GM13976 (cell line): ENCODE results near the gene RAB35.

Experiments
- DNase-seq: peaks from one replicate; pipeline ENCODE4 v3.0.0; 2012; ENCODE audit warnings: low spot score
- in situ Hi-C: fragments of 300-500 bp; cut with MboI; formaldehyde crosslinking; loops from one replicate; pipeline ENCODE4 v1.12.0; 2022; ENCODE audit warnings: low sequenced_read_pairs, mixed read lengths, inconsistent platforms; ENCODE audit not compliant: unreplicated experiment
- TF ChIP-seq, protein P1 (sequence below): IDR thresholded peaks from 2 replicates; pipeline ENCODE4 v1.5.1; 2012; ENCODE audit warnings: borderline replicate concordance, mild to moderate bottlenecking; ENCODE audit not compliant: insufficient read depth; ENCODE audit errors: extremely low read depth, missing control alignments, control extremely low read depth

RAB35 gene

DNA sequence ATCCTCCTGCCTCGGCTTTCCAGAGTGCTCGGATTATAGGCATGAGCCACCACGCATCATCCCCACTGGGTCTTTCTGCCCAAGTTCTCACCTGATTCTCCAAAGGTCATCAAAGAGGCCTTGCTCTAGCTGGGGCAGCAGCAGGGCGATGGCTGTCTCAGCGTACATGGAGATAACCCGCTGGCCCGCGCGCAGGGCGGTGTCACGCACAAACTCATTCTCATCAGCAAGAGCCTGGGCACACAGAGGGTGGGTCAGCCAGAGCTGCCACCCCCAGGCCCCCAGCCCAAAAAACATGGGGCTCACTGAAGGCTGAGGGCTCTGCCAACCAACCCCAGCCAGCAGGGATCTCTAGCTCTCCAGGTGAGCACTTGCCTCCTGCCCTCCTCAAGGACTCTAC lies 27.7 kb upstream of the RAB35 start:
- no peak for DNase-seq
- TF ChIP-seq, protein P1, sequence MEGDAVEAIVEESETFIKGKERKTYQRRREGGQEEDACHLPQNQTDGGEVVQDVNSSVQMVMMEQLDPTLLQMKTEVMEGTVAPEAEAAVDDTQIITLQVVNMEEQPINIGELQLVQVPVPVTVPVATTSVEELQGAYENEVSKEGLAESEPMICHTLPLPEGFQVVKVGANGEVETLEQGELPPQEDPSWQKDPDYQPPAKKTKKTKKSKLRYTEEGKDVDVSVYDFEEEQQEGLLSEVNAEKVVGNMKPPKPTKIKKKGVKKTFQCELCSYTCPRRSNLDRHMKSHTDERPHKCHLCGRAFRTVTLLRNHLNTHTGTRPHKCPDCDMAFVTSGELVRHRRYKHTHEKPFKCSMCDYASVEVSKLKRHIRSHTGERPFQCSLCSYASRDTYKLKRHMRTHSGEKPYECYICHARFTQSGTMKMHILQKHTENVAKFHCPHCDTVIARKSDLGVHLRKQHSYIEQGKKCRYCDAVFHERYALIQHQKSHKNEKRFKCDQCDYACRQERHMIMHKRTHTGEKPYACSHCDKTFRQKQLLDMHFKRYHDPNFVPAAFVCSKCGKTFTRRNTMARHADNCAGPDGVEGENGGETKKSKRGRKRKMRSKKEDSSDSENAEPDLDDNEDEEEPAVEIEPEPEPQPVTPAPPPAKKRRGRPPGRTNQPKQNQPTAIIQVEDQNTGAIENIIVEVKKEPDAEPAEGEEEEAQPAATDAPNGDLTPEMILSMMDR: no peak
- in situ Hi-C loops: no loop called here

DNA sequence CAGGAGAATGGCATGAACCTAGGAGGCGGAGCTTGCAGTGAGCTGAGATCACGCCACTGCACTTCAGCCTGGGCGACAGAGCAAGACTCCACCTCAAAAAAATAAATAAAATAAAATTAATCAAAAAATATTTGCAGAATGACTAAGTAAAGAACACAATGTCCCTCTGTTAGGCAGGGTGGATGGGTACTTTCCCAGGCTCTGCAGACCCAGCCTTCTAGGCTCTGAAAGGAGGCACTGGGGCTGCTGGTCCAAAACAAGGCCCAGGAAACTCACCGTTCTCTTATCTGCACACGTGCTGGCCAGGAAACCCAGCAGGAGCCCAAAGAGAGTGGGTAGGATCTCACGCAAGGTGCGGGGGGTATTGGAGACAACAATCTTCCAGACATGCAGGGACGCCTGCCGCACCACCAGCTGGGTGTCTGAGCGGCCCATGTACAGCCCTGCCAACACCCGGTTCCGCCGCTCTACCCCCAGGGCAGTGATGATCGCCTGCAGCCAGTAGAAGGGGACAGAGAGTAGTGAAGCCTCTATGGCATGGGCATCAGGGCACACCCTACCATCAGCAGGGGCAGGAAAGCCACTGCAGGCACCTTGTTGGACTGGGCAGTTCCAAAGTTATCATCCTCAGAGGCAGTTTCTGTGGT lies 25.8 kb upstream of the RAB35 start:
- TF ChIP-seq, protein P1: no peak
- in situ Hi-C loops: no loop called here

DNA sequence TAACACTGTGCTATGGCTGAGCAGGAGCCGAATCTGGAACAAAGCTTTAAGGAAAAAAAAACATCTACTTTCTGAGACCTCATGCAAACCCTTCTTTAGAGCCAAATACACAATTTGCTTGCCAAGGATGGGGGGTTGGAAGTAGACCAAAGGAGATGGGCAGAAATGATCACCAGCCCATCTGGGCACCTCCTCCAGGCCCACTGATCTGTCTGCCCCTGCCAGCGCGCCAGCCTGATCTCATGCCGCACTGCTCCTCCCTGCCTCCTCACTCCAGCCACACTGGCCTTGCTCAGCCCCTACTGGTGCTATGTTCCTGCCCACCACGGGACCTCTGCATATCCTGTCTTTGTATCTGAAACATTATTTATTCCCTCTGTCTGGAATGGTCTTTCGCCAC lies 24.8 kb upstream of the RAB35 start:
- in situ Hi-C loops: no loop called here
- TF ChIP-seq, protein P1: no peak
- DNase-seq: no peak

More for the DNA sequence above, 25.8 kb upstream of the RAB35 start:
- DNase-seq: no peak

DNA sequence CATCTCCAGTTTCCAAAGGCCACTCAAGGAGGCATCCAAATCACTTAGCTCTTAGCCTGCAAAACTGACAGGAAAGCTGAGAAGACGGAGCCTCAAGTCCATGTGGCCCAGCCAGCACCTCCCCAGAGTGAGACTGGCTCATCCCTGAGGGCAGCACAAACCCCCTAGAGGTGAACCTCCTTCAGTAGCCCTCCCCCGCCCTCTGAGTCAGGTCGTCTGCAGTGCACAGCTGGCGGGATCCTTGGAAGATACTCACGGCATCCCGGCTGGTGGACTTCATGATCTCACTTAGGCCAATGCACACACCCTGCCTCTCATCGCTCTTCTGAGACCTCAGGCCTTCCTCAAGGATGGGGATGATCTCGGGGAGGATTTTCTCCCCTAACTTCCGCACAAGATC lies 24.1 kb upstream of the RAB35 start:
- DNase-seq: no peak
- TF ChIP-seq, protein P1: no peak
- in situ Hi-C loops: no loop called here

DNA sequence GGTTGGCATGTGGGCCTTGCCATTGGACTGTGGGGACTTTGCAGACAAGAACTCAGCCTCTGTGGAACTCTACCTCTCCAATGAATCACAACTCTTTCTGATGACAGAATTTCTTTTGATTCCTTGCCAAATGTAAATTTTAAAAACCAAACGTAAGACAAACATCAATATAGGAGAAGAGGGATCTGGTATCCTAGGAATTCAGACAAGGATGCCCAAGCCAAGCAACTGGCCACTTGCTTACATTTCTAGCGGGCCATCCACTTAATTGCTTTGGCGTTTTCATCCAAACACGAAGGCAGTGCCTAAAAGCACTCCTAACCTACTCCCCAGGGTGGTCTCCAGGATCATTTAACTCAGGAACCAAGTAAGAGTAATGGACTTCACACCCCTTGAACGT lies 23.4 kb upstream of the RAB35 start:
- in situ Hi-C loops: no loop called here
- no peak for DNase-seq
- TF ChIP-seq, protein P1: no peak

DNA sequence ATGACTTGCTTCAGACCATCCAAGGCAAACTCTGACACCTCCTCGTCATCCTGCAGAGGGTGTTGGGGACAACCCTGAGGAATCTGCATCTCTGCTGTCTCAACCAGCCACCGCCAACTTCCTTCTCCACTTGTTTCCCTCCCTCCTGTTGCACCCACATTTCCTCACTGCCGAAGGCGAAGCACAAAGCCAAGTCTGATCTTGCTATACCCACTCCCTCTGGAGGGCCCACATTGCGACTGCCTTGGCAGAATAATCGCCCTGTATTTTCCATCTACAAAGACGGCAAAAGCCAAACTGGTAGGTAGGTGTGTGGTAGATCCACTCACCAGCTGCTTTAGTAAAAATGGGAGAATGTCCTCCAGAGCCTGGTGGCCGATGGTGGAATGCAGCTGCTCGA lies 21.8 kb upstream of the RAB35 start:
- in situ Hi-C loops: no loop called here
- no peak for DNase-seq
- TF ChIP-seq, protein P1: no peak
